Endodermal cell (in vitro differentiated cells): ENCODE measurements around the gene ACBD4. TPM values are rescaled to one million over a fixed set of nuclear protein-coding genes. Genes with fewer than 3 reads are reported as not detected.
A peak's percentile ranks its signal among the peaks of the same experiment; 100 is the strongest.

Source experiments
- DNase-seq: peaks from one replicate; pipeline ENCODE4 v3.0.0-alpha.2; 2017
- H3K27ac ChIP-seq: 2 replicates; pipeline ENCODE4 v1.5.1; 2013; ENCODE audit warnings: mild to moderate bottlenecking, low read depth, low read length, moderate library complexity
- H3K27me3 ChIP-seq: 2 replicates; pipeline ENCODE4 v1.6.1; 2013; ENCODE audit warnings: mild to moderate bottlenecking, low read length, moderate library complexity; ENCODE audit not compliant: insufficient read depth, control insufficient read depth, poor library complexity, severe bottlenecking
- H3K36me3 ChIP-seq: 2 replicates; pipeline ENCODE4 v1.7.0; 2013; ENCODE audit warnings: mild to moderate bottlenecking, low read length, moderate library complexity; ENCODE audit not compliant: control insufficient read depth, insufficient read depth
- H3K4me1 ChIP-seq: one replicate; pipeline ENCODE4 v1.7.0; 2013; ENCODE audit warnings: low read length; ENCODE audit not compliant: control insufficient read depth, insufficient read depth
- H3K4me3 ChIP-seq: 2 replicates; pipeline ENCODE4 v1.5.1; 2013; ENCODE audit warnings: mild to moderate bottlenecking, low read length, moderate library complexity
- H3K9ac ChIP-seq: 2 replicates; pipeline ENCODE4 v1.6.1; 2013; ENCODE audit warnings: mild to moderate bottlenecking, low read length, moderate library complexity; ENCODE audit not compliant: poor library complexity, severe bottlenecking; ENCODE audit errors: extremely low read depth
- H3K9me3 ChIP-seq: 2 replicates; pipeline ENCODE4 v1.6.1; 2013; ENCODE audit warnings: mild to moderate bottlenecking, low read length, moderate library complexity; ENCODE audit not compliant: control insufficient read depth
- H3K27ac Mint-ChIP-seq: 2 replicates; pipeline ENCODE4 v1.8.0; 2020; ENCODE audit warnings: mixed read lengths
- H3K27me3 Mint-ChIP-seq: 2 replicates; pipeline ENCODE4 v1.8.0; 2021; ENCODE audit warnings: mild to moderate bottlenecking, mixed read lengths; ENCODE audit not compliant: insufficient read depth
- H3K36me3 Mint-ChIP-seq: 2 replicates; pipeline ENCODE4 v1.8.0; 2020; ENCODE audit warnings: low read depth, mixed read lengths
- H3K4me1 Mint-ChIP-seq: 2 replicates; pipeline ENCODE4 v1.8.0; 2020; ENCODE audit warnings: mixed read lengths
- H3K4me3 Mint-ChIP-seq: 2 replicates; pipeline ENCODE4 v1.8.0; 2020; ENCODE audit warnings: mild to moderate bottlenecking, moderate library complexity, mixed read lengths
- H3K9me3 Mint-ChIP-seq: 2 replicates; pipeline ENCODE4 v1.8.0; 2020; ENCODE audit warnings: mild to moderate bottlenecking, mixed read lengths
- WGBS, 2 experiments: methylation state at CpG; one replicate each; pipeline versions ENCODE4 v1.1.5 to v1.1.7; 2013; ENCODE audit warnings: missing lambda C conversion rate in 2 of 2, mixed read lengths in 1 of 2; ENCODE audit not compliant: insufficient coverage in 1 of 2, insufficient read length in 1 of 2; 5-methylcytosine and 5-hydroxymethylcytosine counted together
- total RNA-seq, 2 donors: library from RNA; stranded (reverse); fragmentation: NEBNext Ultra II Directional in 1 of 2; extraction: Animal tissue kit (Norgen Biotek cat#: 25700) in 1 of 2; gene quantifications; 2 replicates in 1 of 2; 3 replicates in 1 of 2; pipeline ENCODE4 v1.2.1, GENCODE V29; 2021
- TF ChIP-seq, protein P1 (sequence below): fragments of 200-600 bp; sonication (generic); conservative IDR thresholded peaks from 2 replicates; pipeline ENCODE4 v1.5.0; 2021; ENCODE audit warnings: antibody characterized with exemption, mild to moderate bottlenecking

Gene ACBD4
- total RNA-seq, 2 donors from 2014 or later: 17.4 to 19.5 TPM

DNA sequence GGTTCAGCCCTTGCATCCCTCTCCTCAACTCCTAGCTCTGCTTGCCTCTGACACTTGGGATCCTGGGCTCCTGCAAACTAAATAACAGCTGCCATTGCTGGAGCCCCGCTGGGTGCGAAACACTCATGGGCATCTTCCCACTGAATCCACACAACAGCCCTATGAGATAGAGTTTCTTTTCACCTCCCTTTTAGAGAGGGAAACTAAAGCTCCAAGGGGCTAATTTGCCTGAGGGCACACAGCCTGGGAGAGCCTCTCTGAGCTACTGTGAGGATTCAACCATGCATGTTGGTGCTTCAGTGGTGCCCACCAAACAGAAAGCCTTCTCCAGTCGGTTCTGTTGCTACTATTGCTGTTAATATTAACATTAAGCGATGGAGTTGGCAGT is 4.0 kb downstream of the ACBD4 start:
- H3K4me3 Mint-ChIP-seq: no peak overlapping the region

DNA sequence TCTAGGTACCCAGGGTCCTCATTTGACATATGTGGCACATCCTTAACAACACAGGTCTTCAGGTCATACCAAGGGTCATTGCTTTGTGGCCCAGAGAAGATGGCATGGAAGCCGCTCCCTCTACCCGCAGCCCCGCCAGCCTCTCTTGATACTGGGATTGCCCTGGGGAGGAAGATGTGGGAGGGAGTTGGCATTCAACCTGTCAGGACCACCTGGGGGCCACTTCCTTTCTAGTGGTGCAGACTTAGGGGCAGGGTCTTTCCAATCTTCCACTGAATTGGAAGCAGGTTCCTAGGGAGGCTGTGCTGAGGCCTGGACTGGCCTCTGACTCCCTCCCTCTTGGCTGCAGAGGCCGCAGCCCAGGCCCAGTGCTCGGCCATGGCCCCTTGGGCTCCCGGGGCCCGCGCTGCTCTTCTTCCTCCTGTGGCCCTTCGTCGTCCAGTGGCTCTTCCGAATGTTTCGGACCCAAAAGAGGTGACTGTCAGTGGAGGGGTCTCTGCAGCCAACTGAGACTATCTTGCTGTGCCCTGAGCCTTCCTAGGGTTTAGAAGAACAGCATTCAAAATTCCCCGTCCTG is 7.7 kb downstream of the ACBD4 start:
- Histone ChIP-seq H3K9me3 (no peaks in the 10 kb centered on the region), H3K27ac (no peak overlapping the region), H3K36me3 (no peaks in the 10 kb centered on the region), H3K4me1 (peaks cover 23% of the 10 kb centered on the region), H3K4me3 (peak overlapping the region; percentile 49), H3K27me3 (no peaks in the 10 kb centered on the region), H3K9ac (no peak overlapping the region)
- H3K4me1 Mint-ChIP-seq: peaks cover 34% of the 10 kb centered on the region
- WGBS, 2 experiments: 52 to 71% methylated on average over 7 to 13 of the region's 13 CpGs
- TF ChIP-seq, protein P1, sequence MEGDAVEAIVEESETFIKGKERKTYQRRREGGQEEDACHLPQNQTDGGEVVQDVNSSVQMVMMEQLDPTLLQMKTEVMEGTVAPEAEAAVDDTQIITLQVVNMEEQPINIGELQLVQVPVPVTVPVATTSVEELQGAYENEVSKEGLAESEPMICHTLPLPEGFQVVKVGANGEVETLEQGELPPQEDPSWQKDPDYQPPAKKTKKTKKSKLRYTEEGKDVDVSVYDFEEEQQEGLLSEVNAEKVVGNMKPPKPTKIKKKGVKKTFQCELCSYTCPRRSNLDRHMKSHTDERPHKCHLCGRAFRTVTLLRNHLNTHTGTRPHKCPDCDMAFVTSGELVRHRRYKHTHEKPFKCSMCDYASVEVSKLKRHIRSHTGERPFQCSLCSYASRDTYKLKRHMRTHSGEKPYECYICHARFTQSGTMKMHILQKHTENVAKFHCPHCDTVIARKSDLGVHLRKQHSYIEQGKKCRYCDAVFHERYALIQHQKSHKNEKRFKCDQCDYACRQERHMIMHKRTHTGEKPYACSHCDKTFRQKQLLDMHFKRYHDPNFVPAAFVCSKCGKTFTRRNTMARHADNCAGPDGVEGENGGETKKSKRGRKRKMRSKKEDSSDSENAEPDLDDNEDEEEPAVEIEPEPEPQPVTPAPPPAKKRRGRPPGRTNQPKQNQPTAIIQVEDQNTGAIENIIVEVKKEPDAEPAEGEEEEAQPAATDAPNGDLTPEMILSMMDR: no peak
- H3K27me3 Mint-ChIP-seq: no peaks in the 10 kb centered on the region
- peak; percentile 78 for DNase-seq
- H3K9me3 Mint-ChIP-seq: no peaks in the 10 kb centered on the region
- H3K36me3 Mint-ChIP-seq: peaks cover 7% of the 10 kb centered on the region
- peak overlapping the region; percentile 53 for H3K4me3 Mint-ChIP-seq
- peak overlapping the region; percentile 84 for H3K27ac Mint-ChIP-seq

More for the DNA sequence above, 4.0 kb downstream of the ACBD4 start:
- Mint-ChIP-seq H3K36me3 (peaks cover 7% of the 10 kb centered on the region), H3K27ac (no peak overlapping the region), H3K9me3 (no peaks in the 10 kb centered on the region), H3K4me1 (peaks cover 20% of the 10 kb centered on the region), H3K27me3 (no peaks in the 10 kb centered on the region)
- 84 to 95% methylated on average over 4 of the region's 4 CpGs for WGBS, 2 experiments
- H3K36me3 ChIP-seq: no peaks in the 10 kb centered on the region
- H3K4me3 ChIP-seq: no peak overlapping the region
- no peaks in the 10 kb centered on the region for H3K9me3 ChIP-seq
- H3K4me1 ChIP-seq: peaks cover 19% of the 10 kb centered on the region
- H3K9ac ChIP-seq: no peak overlapping the region
- no peaks in the 10 kb centered on the region for H3K27me3 ChIP-seq
- H3K27ac ChIP-seq: no peak overlapping the region
- TF ChIP-seq, protein P1: no peak
- DNase-seq: no peak

DNA sequence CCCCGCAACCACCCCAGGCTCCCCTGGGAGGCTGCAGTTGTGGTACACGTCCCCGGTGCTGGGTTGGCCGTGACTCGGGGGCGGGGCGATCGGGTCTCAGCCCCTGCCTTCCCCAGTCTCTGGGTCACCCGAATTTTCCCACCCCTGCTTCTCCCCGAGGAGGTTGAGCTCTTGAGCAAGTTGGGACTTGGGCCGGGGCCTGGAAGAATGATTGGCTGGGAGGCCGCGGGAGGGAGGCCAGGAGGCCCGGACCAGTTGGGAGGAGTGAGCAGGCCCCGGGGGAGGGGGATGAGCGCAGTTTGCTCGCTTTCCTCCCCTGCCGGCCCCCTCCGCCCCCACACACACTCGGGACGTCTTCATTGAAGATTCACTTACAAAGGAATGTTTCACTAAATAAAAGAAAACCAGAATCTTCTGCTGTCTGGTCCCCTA is 8.3 kb downstream of the ACBD4 start:
- no peaks in the 10 kb centered on the region for H3K36me3 ChIP-seq
- Mint-ChIP-seq H3K9me3 (no peaks in the 10 kb centered on the region), H3K4me1 (peaks cover 34% of the 10 kb centered on the region), H3K27me3 (no peaks in the 10 kb centered on the region), H3K4me3 (peak overlapping the region; percentile 53), H3K27ac (peak overlapping the region; percentile 84), H3K36me3 (peaks cover 7% of the 10 kb centered on the region)
- WGBS, 2 experiments: 0 to 18% methylated on average over 2 to 21 of the region's 21 CpGs
- H3K4me3 ChIP-seq: peak overlapping the region; percentile 49
- no peaks in the 10 kb centered on the region for H3K27me3 ChIP-seq
- peak; percentile 95 for DNase-seq
- no peak overlapping the region for H3K9ac ChIP-seq
- TF ChIP-seq, protein P1: no peak
- no peak overlapping the region for H3K27ac ChIP-seq
- peaks cover 23% of the 10 kb centered on the region for H3K4me1 ChIP-seq
- no peaks in the 10 kb centered on the region for H3K9me3 ChIP-seq
